H7 (cell line): ENCODE results near the gene MTMR1. TPM values are rescaled to one million over a fixed set of nuclear protein-coding genes. Genes with fewer than 3 reads are reported as not detected.

Experiments used
- total RNA-seq: library from RNA; depleted of rRNA; stranded (reverse); fragments of >200 nt; shearing (Covaris generic); gene quantifications from 2 replicates; pipeline ENCODE4 v1.2.3, GENCODE V29; 2014; rRNA removed

The MTMR1 gene
- total RNA-seq, 1 experiment from 2014 or later, result 11.6 TPM

Other genes starting within 250 kb of the MTMR1 start
- 15.9 and 22.4 TPM in 2 replicates for gene MTM1, start 124.8 kb upstream of the MTMR1 start, total RNA-seq
- 38.1 and 59.3 TPM in 2 replicates for gene CD99L2, start 205.3 kb downstream of the MTMR1 start, total RNA-seq